OCI-LY1 (cell line): ENCODE results near the gene HMGA1.
A peak's percentile ranks its signal among the peaks of the same experiment; 100 is the strongest.

Experiments
- H2AFZ ChIP-seq: fragments of 200-600 bp; sonication (generic), shearing (Covaris generic); 2 replicates; pipeline ENCODE4 v1.6.0; 2014; ENCODE audit warnings: antibody characterized with exemption, mild to moderate bottlenecking, low read length
- H3F3A ChIP-seq: fragments of 200-600 bp; sonication (generic), shearing (Covaris generic); 2 replicates; pipeline ENCODE4 v1.6.0; 2014; ENCODE audit warnings: mild to moderate bottlenecking, antibody characterized with exemption, low read length, moderate library complexity; ENCODE audit not compliant: insufficient read depth
- H3K27ac ChIP-seq: fragments of 200-600 bp; sonication (generic); 2 replicates; pipeline ENCODE4 v1.5.1; 2014; ENCODE audit warnings: low read length, mixed run types, mild to moderate bottlenecking, low read depth; ENCODE audit not compliant: poor library complexity, severe bottlenecking
- H3K27me3 ChIP-seq: fragments of 200-600 bp; sonication (generic); 2 replicates; pipeline ENCODE4 v1.6.0; 2014; ENCODE audit warnings: antibody characterized with exemption, mild to moderate bottlenecking, low read length, moderate library complexity; ENCODE audit not compliant: insufficient read depth
- H3K36me3 ChIP-seq: fragments of 200-600 bp; sonication (generic); 2 replicates; pipeline ENCODE4 v1.6.1; 2014; ENCODE audit warnings: mild to moderate bottlenecking, antibody characterized with exemption, low read length, moderate library complexity, mixed read lengths; ENCODE audit not compliant: insufficient read depth
- H3K4me1 ChIP-seq: fragments of 200-600 bp; sonication (generic); 2 replicates; pipeline ENCODE4 v1.5.1; 2014; ENCODE audit warnings: mild to moderate bottlenecking, low read length, moderate library complexity; ENCODE audit not compliant: insufficient read depth, severe bottlenecking
- H3K4me2 ChIP-seq: fragments of 200-600 bp; sonication (generic), shearing (Covaris generic); 2 replicates; pipeline ENCODE4 v1.6.1; 2014; ENCODE audit warnings: low read length
- H3K4me3 ChIP-seq: fragments of 200-600 bp; sonication (generic); 2 replicates; pipeline ENCODE4 v1.5.1; 2014; ENCODE audit warnings: low read length, low read depth, mild to moderate bottlenecking, mixed read lengths; ENCODE audit not compliant: poor library complexity, severe bottlenecking
- H3K79me2 ChIP-seq: fragments of 200-600 bp; shearing (Covaris generic); 2 replicates; pipeline ENCODE4 v1.6.1; 2016; ENCODE audit warnings: mixed run types, low read length, mixed read lengths; ENCODE audit not compliant: insufficient read depth
- H3K9ac ChIP-seq: fragments of 200-600 bp; sonication (generic), shearing (Covaris generic); 2 replicates; pipeline ENCODE4 v1.6.1; 2014; ENCODE audit warnings: mild to moderate bottlenecking, low read length, mixed read lengths
- H3K9me2 ChIP-seq: fragments of 200-600 bp; sonication (generic), shearing (Covaris generic); 2 replicates; pipeline ENCODE4 v1.6.1; 2014; ENCODE audit warnings: low read depth, mild to moderate bottlenecking, low read length, mixed read lengths
- H3K9me3 ChIP-seq: fragments of 200-600 bp; shearing (Covaris generic); 2 replicates; pipeline ENCODE4 v1.6.1; 2014; ENCODE audit warnings: low read length, mixed read lengths
- H4K20me1 ChIP-seq: fragments of 200-600 bp; sonication (generic), shearing (Covaris generic); 2 replicates; pipeline ENCODE4 v1.6.0; 2016; ENCODE audit warnings: mild to moderate bottlenecking, low read length; ENCODE audit not compliant: insufficient read depth
- CTCF ChIP-seq: fragments of 200-600 bp; sonication (generic), shearing (Covaris generic); IDR thresholded peaks from 2 replicates; pipeline ENCODE4 v1.5.1; 2017; ENCODE audit warnings: mild to moderate bottlenecking, antibody characterized with exemption, low read length, moderate library complexity, mixed read lengths
- EZH2 ChIP-seq: fragments of 200-600 bp; sonication (generic), shearing (Covaris generic); IDR thresholded peaks from 2 replicates; pipeline ENCODE4 v1.8.0; 2017; ENCODE audit warnings: borderline replicate concordance, mixed run types, mild to moderate bottlenecking, antibody characterized with exemption, low read length, moderate library complexity, mixed read lengths

HMGA1 gene

GRCh38 chr6:34246249-34246562, 9.5 kb downstream of the HMGA1 start:
- H2AFZ ChIP-seq, result no peak overlapping the region
- H4K20me1 ChIP-seq, result no peaks in the 10 kb centered on the region
- no peaks in the 10 kb centered on the region for H3K9me2 ChIP-seq
- TF ChIP-seq CTCF (no peak), EZH2 (no peak)
- H3K36me3 ChIP-seq, result peaks cover 37% of the 10 kb centered on the region
- peak overlapping the region; percentile 69 for H3K27ac ChIP-seq
- H3F3A ChIP-seq, result peaks cover 13% of the 10 kb centered on the region; the same call in 1 of the 2 replicates
- H3K27me3 ChIP-seq, result no peaks in the 10 kb centered on the region
- H3K79me2 ChIP-seq, result no peaks in the 10 kb centered on the region
- H3K9ac ChIP-seq, result no peak overlapping the region
- no peak overlapping the region for H3K4me3 ChIP-seq
- H3K9me3 ChIP-seq, result no peaks in the 10 kb centered on the region
- H3K4me2 ChIP-seq, result no peak overlapping the region
- peaks cover 20% of the 10 kb centered on the region for H3K4me1 ChIP-seq

- H3F3A ChIP-seq, result peaks cover 11% of the 10 kb centered on the region; the same call in 1 of the 2 replicates
These were observed 10.1 kb downstream of the HMGA1 start for GRCh38 chr6:34246563-34247391.

GRCh38 chr6:34247481-34248197, 11.0 kb downstream of the HMGA1 start:
- TF ChIP-seq EZH2 (no peak), CTCF (no peak; the same call in 1 of the 2 replicates)
- peak overlapping the region; percentile 81 for H3K4me3 ChIP-seq
- no peaks in the 10 kb centered on the region for H4K20me1 ChIP-seq
- H3K4me2 ChIP-seq, result peak overlapping the region; percentile 98
- no peak overlapping the region; the same call in 1 of the 2 replicates for H3K9ac ChIP-seq
- H3K9me3 ChIP-seq, result no peaks in the 10 kb centered on the region
- H3F3A ChIP-seq, result peaks cover 7% of the 10 kb centered on the region; the same call in 1 of the 2 replicates
- no peak overlapping the region for H2AFZ ChIP-seq
- no peaks in the 10 kb centered on the region for H3K79me2 ChIP-seq
- peak overlapping the region; percentile 69 for H3K27ac ChIP-seq
- H3K27me3 ChIP-seq, result no peaks in the 10 kb centered on the region
- H3K4me1 ChIP-seq, result peaks cover 20% of the 10 kb centered on the region
- peaks cover 23% of the 10 kb centered on the region for H3K36me3 ChIP-seq
- no peaks in the 10 kb centered on the region for H3K9me2 ChIP-seq

More at GRCh38 chr6:34246563-34247391, 10.1 kb downstream of the HMGA1 start:
- Histone ChIP-seq H3K79me2 (no peaks in the 10 kb centered on the region), H3K4me2 (no peak overlapping the region), H3K4me1 (peaks cover 20% of the 10 kb centered on the region), H2AFZ (no peak overlapping the region), H3K4me3 (no peak overlapping the region), H3K27me3 (no peaks in the 10 kb centered on the region), H3K9me2 (no peaks in the 10 kb centered on the region), H3K9me3 (no peaks in the 10 kb centered on the region), H3K36me3 (peaks cover 31% of the 10 kb centered on the region), H3K27ac (peak overlapping the region; percentile 69), H3K9ac (no peak overlapping the region), H4K20me1 (no peaks in the 10 kb centered on the region)
- TF ChIP-seq EZH2 (no peak), CTCF (peak; percentile 68)
